ENCODE measurements around the gene SIM2. TPM values are rescaled to one million over a fixed set of nuclear protein-coding genes. Genes with fewer than 3 reads are reported as not detected.

SIM2 gene
- total RNA-seq, 2 donors from 2014 or later, result not detected

- Histone ChIP-seq H3K27me3 (replicated peaks; ENCODE audit: insufficient read depth) (peaks cover 32% of the 10 kb centered on the region), H3K27ac (no peak overlapping the region), H3K9me3 (no peaks in the 10 kb centered on the region), H3K4me1 (ENCODE audit: control insufficient read depth in 1 of 2, low read depth in 2 of 2) (peaks cover 36 to 62% of the 10 kb centered on the region in 2 donors), H3K36me3 (no peaks in the 10 kb centered on the region), H3K4me3 (peak overlapping the region; percentile 53)
- ATAC-seq (ENCODE audit: insufficient number of reproducible peaks, low FRiP score, low read depth), result no peak
- no peak for TF ChIP-seq CTCF (IDR thresholded peaks at IDR 0.05)
- DNase-seq (ENCODE audit: low spot score), result no peak
Measured at GRCh38 chr21:36704958-36705678, 6.2 kb downstream of the SIM2 start.

GRCh38 chr21:36705679-36706481, 7.0 kb downstream of the SIM2 start:
- no peak for ATAC-seq (ENCODE audit: insufficient number of reproducible peaks, low FRiP score, low read depth)
- Histone ChIP-seq H3K36me3 (no peaks in the 10 kb centered on the region), H3K9me3 (no peaks in the 10 kb centered on the region), H3K4me3 (no peak overlapping the region), H3K27me3 (replicated peaks; ENCODE audit: insufficient read depth) (peaks cover 33% of the 10 kb centered on the region), H3K4me1 (ENCODE audit: control insufficient read depth in 1 of 2, low read depth in 2 of 2) (peaks cover 28 to 54% of the 10 kb centered on the region in 2 donors), H3K27ac (no peak overlapping the region)
- no peak for TF ChIP-seq CTCF (IDR thresholded peaks at IDR 0.05)
- no peak for DNase-seq (ENCODE audit: low spot score)

GRCh38 chr21:36706482-36706852, 7.6 kb downstream of the SIM2 start:
- no peak for DNase-seq (ENCODE audit: low spot score)
- H3K4me3 ChIP-seq, result no peak overlapping the region
- no peak for ATAC-seq (ENCODE audit: insufficient number of reproducible peaks, low FRiP score, low read depth)
- H3K9me3 ChIP-seq, result no peaks in the 10 kb centered on the region
- TF ChIP-seq CTCF (IDR thresholded peaks at IDR 0.05), result no peak
- H3K27ac ChIP-seq, result no peak overlapping the region
- no peaks in the 10 kb centered on the region for H3K36me3 ChIP-seq
- peaks cover 22 to 49% of the 10 kb centered on the region in 2 donors for H3K4me1 ChIP-seq (ENCODE audit: control insufficient read depth in 1 of 2, low read depth in 2 of 2)
- H3K27me3 ChIP-seq (replicated peaks; ENCODE audit: insufficient read depth), result peaks cover 37% of the 10 kb centered on the region

- H3K36me3 ChIP-seq, result no peaks in the 10 kb centered on the region
- H3K9me3 ChIP-seq, result no peaks in the 10 kb centered on the region
- H3K4me3 ChIP-seq, result no peak overlapping the region
- H3K27me3 ChIP-seq (replicated peaks; ENCODE audit: insufficient read depth), result peaks cover 38% of the 10 kb centered on the region
- no peak for TF ChIP-seq CTCF (IDR thresholded peaks at IDR 0.05)
- no peak for ATAC-seq (ENCODE audit: insufficient number of reproducible peaks, low FRiP score, low read depth)
- peaks cover 21 to 46% of the 10 kb centered on the region in 2 donors for H3K4me1 ChIP-seq (ENCODE audit: control insufficient read depth in 1 of 2, low read depth in 2 of 2)
- H3K27ac ChIP-seq, result no peak overlapping the region
- no peak for DNase-seq (ENCODE audit: low spot score)
Measured at GRCh38 chr21:36706951-36707762, 8.2 kb downstream of the SIM2 start.

Measured in thoracic aorta (tissue), 2 donors.